ENCODE measurements around the gene SHF.
"Not testable (repeated sequence)": the region's sequence is repeated elsewhere in the genome, so short reads cannot be mapped to it uniquely, and the experiment has no call there.

SHF gene, protein sequence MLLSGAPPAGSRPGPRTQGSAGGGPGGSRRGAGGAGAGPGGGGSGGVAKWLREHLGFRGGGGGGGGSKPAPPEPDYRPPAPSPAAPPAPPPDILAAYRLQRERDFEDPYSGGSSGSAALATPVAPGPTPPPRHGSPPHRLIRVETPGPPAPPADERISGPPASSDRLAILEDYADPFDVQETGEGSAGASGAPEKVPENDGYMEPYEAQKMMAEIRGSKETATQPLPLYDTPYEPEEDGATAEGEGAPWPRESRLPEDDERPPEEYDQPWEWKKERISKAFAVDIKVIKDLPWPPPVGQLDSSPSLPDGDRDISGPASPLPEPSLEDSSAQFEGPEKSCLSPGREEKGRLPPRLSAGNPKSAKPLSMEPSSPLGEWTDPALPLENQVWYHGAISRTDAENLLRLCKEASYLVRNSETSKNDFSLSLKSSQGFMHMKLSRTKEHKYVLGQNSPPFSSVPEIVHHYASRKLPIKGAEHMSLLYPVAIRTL

DNA sequence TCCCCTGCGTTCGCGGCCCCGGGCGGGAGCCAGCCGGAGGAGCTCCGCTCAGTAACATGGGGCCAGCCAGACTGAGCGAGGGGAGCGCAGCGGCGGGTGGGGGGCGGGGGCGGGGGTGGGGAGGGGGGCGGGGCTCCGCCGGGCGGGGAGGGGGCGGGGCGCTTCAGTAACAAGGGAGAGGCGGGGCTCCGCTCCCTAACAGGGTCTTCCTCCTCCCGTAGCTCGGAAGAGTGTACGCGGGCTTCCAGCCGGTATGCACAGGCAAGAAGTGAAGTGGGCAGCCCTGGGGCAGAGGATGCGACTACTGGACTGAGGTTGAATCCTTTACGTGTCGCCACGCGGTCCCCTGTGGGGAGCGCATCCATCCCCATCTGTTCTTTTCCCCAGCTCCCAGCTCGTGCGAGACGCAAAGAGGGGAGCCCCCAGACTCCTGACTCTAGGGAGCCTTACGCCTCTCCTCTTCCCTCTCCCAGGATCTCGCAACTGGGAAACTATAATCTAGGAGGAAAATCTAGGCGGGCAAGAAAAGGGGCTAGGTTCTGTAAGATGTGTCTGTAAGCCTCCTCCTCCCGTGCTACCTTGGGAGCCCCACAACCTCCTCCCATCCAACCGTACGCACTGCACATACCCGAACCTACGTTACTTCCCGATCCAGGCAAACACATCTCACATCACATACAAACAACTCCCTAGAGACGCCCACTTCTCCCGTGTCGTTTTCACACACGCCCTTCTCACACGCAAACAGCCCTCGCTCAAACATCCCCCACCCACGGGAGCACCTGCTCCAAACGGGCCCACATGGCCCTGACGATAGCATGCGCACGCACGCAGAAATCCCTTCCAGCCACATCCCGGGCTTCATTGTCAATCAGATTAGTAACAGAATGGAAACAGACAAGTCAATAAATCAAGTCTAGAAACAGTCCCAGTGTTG, at the start of gene SHF:
Gene SHF (minus strand): TSS at position 73 of the 937 bp plus-strand sequence. CDS start 15 bp downstream, at position 58.
- Histone ChIP-seq H3K4me3 (replicated peaks; ENCODE audit: low read depth, low read length) (peak within 1 kb of the TSS; percentile 64), H3K27me3 (replicated peaks; ENCODE audit: control insufficient read depth, insufficient read depth, low read length) (no peaks in the 10 kb centered on the region; the same call in 1 of the 2 replicates), H3K36me3 (ENCODE audit: control insufficient read depth, insufficient read depth, low read length) (no peaks in the 10 kb centered on the region)
- TF ChIP-seq, protein P1, sequence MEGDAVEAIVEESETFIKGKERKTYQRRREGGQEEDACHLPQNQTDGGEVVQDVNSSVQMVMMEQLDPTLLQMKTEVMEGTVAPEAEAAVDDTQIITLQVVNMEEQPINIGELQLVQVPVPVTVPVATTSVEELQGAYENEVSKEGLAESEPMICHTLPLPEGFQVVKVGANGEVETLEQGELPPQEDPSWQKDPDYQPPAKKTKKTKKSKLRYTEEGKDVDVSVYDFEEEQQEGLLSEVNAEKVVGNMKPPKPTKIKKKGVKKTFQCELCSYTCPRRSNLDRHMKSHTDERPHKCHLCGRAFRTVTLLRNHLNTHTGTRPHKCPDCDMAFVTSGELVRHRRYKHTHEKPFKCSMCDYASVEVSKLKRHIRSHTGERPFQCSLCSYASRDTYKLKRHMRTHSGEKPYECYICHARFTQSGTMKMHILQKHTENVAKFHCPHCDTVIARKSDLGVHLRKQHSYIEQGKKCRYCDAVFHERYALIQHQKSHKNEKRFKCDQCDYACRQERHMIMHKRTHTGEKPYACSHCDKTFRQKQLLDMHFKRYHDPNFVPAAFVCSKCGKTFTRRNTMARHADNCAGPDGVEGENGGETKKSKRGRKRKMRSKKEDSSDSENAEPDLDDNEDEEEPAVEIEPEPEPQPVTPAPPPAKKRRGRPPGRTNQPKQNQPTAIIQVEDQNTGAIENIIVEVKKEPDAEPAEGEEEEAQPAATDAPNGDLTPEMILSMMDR (IDR thresholded peaks at IDR 0.05; ENCODE audit: insufficient read depth, low read length, poor library complexity, severe bottlenecking), result no peak
- no peak for DNase-seq (ENCODE audit: extremely low read depth, insufficient read length)

DNA sequence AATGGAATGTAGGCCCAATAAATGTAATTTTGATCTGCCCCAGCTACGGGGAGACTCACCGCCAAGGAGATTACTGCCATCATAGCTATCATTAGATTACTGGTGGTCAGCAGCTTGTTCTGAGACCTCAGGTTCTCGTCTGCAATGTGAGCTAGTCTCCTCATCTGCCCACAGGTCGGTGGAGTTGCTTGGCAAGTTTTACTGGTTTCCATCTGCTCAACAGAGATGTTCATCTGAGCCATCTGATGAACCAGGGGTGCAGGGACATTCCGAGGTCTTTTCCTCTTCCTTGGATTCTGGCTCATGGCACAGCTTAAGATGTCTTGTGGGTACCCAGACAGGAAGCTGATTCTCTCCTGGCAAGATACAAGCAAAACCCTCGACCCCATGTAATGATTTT, 49.0 kb upstream of the SHF start:
- not testable (repeated sequence) for DNase-seq (ENCODE audit: extremely low read depth, insufficient read length); H3K36me3 ChIP-seq (ENCODE audit: control insufficient read depth, insufficient read depth, low read length); H3K4me3 ChIP-seq (replicated peaks; ENCODE audit: low read depth, low read length); H3K27me3 ChIP-seq (replicated peaks; ENCODE audit: control insufficient read depth, insufficient read depth, low read length)

DNA sequence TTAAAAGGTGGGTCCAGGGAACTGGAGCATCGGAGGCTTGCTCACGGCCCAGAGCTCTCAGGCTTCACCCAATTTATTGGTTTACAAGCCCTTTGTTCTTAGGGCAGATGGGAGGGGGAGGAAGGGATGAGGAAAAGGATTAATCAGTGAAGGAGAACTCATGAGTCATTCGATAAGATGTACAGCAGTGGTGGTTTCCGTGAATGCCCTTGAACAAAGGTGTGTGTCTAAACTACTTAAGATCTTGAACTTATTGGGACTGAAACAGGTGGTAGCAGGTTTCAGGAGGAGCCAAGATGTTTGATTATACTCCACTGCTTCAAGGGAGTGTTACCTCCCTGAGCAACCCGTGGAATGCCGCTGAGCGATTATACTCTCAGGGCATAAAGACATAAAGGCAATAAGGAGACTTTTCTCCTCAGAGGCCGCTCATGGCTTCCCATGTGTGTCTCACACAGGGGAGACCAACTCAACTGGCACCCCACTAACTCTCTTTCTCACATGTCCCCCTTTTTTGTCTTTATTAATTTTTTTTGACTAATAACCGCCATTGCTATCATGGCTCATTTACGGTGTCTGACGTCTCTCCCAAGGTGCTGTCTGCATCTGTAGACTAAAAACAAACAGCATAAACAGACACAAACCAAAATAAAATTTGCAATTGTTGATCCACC, 46.9 kb upstream of the SHF start:
- Histone ChIP-seq H3K27me3 (replicated peaks; ENCODE audit: control insufficient read depth, insufficient read depth, low read length) (no peaks in the 10 kb centered on the region), H3K36me3 (ENCODE audit: control insufficient read depth, insufficient read depth, low read length) (no peaks in the 10 kb centered on the region), H3K4me3 (replicated peaks; ENCODE audit: low read depth, low read length) (no peak overlapping the region)
- DNase-seq (ENCODE audit: extremely low read depth, insufficient read length), result no peak
- TF ChIP-seq, protein P1 (IDR thresholded peaks at IDR 0.05; ENCODE audit: insufficient read depth, low read length, poor library complexity, severe bottlenecking), result no peak

DNA sequence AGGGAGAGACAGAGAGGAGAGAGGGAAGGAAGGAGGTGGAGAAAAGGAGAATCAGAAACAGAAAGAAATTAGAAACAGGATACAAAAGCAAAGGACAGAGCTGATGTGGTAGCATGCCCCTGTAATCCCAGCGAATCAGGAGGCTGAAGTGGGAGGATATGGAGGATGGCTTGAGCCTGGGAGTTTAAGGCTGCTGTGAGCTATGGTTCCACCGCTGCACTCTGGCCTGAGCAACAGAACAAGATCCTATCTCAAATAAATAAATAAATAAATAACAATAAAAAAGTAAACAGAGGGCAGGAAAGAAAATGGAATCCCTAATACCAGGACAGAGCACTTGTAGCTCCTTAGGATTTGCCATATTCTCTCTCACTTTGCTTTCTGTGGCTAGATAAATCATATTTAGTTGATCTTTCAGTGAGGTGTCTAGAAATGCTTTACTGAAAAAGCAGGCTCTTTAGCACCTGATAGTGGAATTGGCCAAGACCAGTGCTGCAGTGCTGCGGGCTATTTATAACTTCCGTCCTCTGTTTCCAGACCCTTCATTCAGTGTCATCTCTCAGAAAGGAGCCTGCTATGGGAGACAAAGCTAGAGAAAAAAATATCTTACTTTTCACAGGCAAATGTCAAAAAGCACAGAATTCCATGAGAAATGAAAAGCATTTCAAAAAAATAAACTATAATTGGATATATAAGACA, 44.2 kb upstream of the SHF start:
- TF ChIP-seq, protein P1 (IDR thresholded peaks at IDR 0.05; ENCODE audit: insufficient read depth, low read length, poor library complexity, severe bottlenecking), result no peak
- Histone ChIP-seq H3K27me3 (replicated peaks; ENCODE audit: control insufficient read depth, insufficient read depth, low read length) (peaks cover 2% of the 10 kb centered on the region; the same call in 1 of the 2 replicates), H3K4me3 (replicated peaks; ENCODE audit: low read depth, low read length) (no peak overlapping the region)

DNA sequence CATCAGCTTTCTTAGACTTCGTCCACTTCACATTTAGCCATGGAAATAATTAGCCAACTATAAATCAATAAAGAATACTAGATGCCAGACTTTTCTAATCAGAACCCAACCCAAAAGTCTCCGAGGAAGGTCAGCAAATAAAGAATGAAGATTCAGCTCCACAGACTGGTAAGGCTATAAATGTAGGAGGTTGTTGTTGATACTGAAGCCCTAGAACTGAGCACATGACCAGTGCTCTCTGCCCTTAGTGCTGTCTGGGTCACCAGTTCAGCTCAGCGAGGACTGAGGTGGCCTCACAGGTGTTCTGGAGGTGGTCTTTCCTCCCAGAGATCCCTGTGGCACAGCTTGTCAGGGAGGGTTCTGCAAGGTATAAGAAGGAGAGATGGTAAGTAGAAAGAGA, 43.4 kb upstream of the SHF start:
- no peaks in the 10 kb centered on the region for H3K36me3 ChIP-seq (ENCODE audit: control insufficient read depth, insufficient read depth, low read length)
- no peak for DNase-seq (ENCODE audit: extremely low read depth, insufficient read length)
- peaks cover 2% of the 10 kb centered on the region; the same call in 1 of the 2 replicates for H3K27me3 ChIP-seq (replicated peaks; ENCODE audit: control insufficient read depth, insufficient read depth, low read length)
- TF ChIP-seq, protein P1 (IDR thresholded peaks at IDR 0.05; ENCODE audit: insufficient read depth, low read length, poor library complexity, severe bottlenecking), result no peak
- no peak overlapping the region for H3K4me3 ChIP-seq (replicated peaks; ENCODE audit: low read depth, low read length)

More for the DNA sequence above, 44.2 kb upstream of the SHF start:
- DNase-seq (ENCODE audit: extremely low read depth, insufficient read length), result no peak
- H3K36me3 ChIP-seq (ENCODE audit: control insufficient read depth, insufficient read depth, low read length), result no peaks in the 10 kb centered on the region

Data from GM06990 (cell line).